Activated CD8-positive, alpha-beta memory T cell treated with anti-CD3 and anti-CD28 coated beads, Interleukin-2, amount 50 U/mL, for 4 hours (primary cell): Measurements from ENCODE around the gene ACOX1.
"Not testable (repeated sequence)": the region's sequence is repeated elsewhere in the genome, so short reads cannot be mapped to it uniquely, and the experiment has no call there.

Experiments used
- DNase-seq: peaks from one replicate; pipeline ENCODE4 v3.0.0-alpha.2; 2020

ACOX1 gene

GRCh38 chr17:75980188-75981018 is 1.4 kb upstream of the ACOX1 start:
- no peak for DNase-seq

- DNase-seq: no peak
Measured at GRCh38 chr17:75979705-75980187, 780 bp upstream of the ACOX1 start.

GRCh38 chr17:75976175-75976848 is 2.7 kb downstream of the ACOX1 start:
- DNase-seq: no peak

GRCh38 chr17:75975757-75976174 is 3.2 kb downstream of the ACOX1 start:
- DNase-seq: no peak

- DNase-seq: not testable (repeated sequence)
Measured at GRCh38 chr17:75975187-75975586, 3.8 kb downstream of the ACOX1 start.

- DNase-seq: no peak
Measured at GRCh38 chr17:75970626-75971025, 8.3 kb downstream of the ACOX1 start.

- no peak for DNase-seq
Measured at GRCh38 chr17:75970011-75970523, 8.9 kb downstream of the ACOX1 start.

GRCh38 chr17:75969044-75969443 is 9.9 kb downstream of the ACOX1 start:
- DNase-seq: not testable (repeated sequence)

- DNase-seq: no peak
Measured at GRCh38 chr17:75965468-75965867, 13.5 kb downstream of the ACOX1 start.

GRCh38 chr17:75959839-75960511 is 19.0 kb downstream of the ACOX1 start:
- DNase-seq: no peak

- DNase-seq: no peak
Measured at GRCh38 chr17:75959051-75959838, 19.7 kb downstream of the ACOX1 start.

GRCh38 chr17:75950855-75951554 is 28.0 kb downstream of the ACOX1 start:
- no peak for DNase-seq

- no peak for DNase-seq
Measured at GRCh38 chr17:75950421-75950820, 28.5 kb downstream of the ACOX1 start.

- no peak for DNase-seq
Measured at GRCh38 chr17:75945211-75945610, 33.8 kb downstream of the ACOX1 start.

GRCh38 chr17:75943491-75943890 is 35.5 kb downstream of the ACOX1 start:
- no peak for DNase-seq

- no peak for DNase-seq
Measured at GRCh38 chr17:75942473-75942872, 36.5 kb downstream of the ACOX1 start.

- DNase-seq: no peak
Measured at GRCh38 chr17:75941442-75941819, 37.5 kb downstream of the ACOX1 start.

GRCh38 chr17:75940727-75941441 is 38.1 kb downstream of the ACOX1 start, which contains the start of gene FBF1:
Gene FBF1 (minus strand): TSS chr17:75941042. CDS start chr17:75938149, 2,893 bp downstream.
- peak; percentile 88 for DNase-seq

- DNase-seq: no peak
Measured at GRCh38 chr17:75937652-75938051, 41.3 kb downstream of the ACOX1 start.

GRCh38 chr17:75933808-75934207 is 45.2 kb downstream of the ACOX1 start:
- DNase-seq: no peak

- no peak for DNase-seq
Measured at GRCh38 chr17:75932852-75933251, 46.1 kb downstream of the ACOX1 start.
